Activated CD4-positive, alpha-beta memory T cell treated with anti-CD3 and anti-CD28 coated beads for 36 hours (primary cell): ENCODE measurements around the gene TGIF2. TPM values are rescaled to one million over a fixed set of nuclear protein-coding genes. Genes with fewer than 3 reads are reported as not detected.
"Not testable (repeated sequence)": the region's sequence is repeated elsewhere in the genome, so short reads cannot be mapped to it uniquely, and the experiment has no call there.

ENCODE experiments used
- CTCF ChIA-PET: fragments of 350-600 bp; sonication (Branson Sonifier 250); formaldehyde crosslinking; loops from one replicate; lab custom pipeline; 2021; ENCODE audit warnings: antibody characterized with exemption, inconsistent platforms; lab: Charles Lee
- POLR2A ChIA-PET: fragments of 350-600 bp; sonication (Branson Sonifier 250); formaldehyde crosslinking; loops from one replicate; lab custom pipeline; 2021; ENCODE audit warnings: antibody characterized with exemption; lab: Charles Lee
- DNase-seq: peaks from one replicate; pipeline ENCODE4 v3.0.0-alpha.2; 2020
- H3K27ac Mint-ChIP-seq: one replicate; pipeline ENCODE4 v1.8.0; 2021; ENCODE audit warnings: mixed read lengths
- H3K27me3 Mint-ChIP-seq: one replicate; pipeline ENCODE4 v1.8.0; 2021; ENCODE audit warnings: mixed read lengths
- H3K36me3 Mint-ChIP-seq: one replicate; pipeline ENCODE4 v1.8.0; 2021; ENCODE audit warnings: mixed read lengths
- H3K4me1 Mint-ChIP-seq: one replicate; pipeline ENCODE4 v1.8.0; 2021; ENCODE audit warnings: low read depth, mixed read lengths
- H3K4me3 Mint-ChIP-seq: one replicate; pipeline ENCODE4 v1.8.0; 2021; ENCODE audit warnings: mild to moderate bottlenecking, mixed read lengths
- H3K9me3 Mint-ChIP-seq: one replicate; pipeline ENCODE4 v1.8.0; 2021; ENCODE audit warnings: mixed read lengths
- intact Hi-C: fragments of 100-400 bp; cut with micrococcal nuclease; formaldehyde crosslinking; loops from one replicate; pipeline ENCODE4 v1.15.1; 2023
- total RNA-seq, 2 experiments: library from RNA; stranded (reverse); gene quantifications; one replicate each; pipeline ENCODE4 v1.2.3, GENCODE V29; 2021

The TGIF2 gene
- total RNA-seq, 2 experiments from 2014 or later = 39.7 to 43.0 TPM

DNA sequence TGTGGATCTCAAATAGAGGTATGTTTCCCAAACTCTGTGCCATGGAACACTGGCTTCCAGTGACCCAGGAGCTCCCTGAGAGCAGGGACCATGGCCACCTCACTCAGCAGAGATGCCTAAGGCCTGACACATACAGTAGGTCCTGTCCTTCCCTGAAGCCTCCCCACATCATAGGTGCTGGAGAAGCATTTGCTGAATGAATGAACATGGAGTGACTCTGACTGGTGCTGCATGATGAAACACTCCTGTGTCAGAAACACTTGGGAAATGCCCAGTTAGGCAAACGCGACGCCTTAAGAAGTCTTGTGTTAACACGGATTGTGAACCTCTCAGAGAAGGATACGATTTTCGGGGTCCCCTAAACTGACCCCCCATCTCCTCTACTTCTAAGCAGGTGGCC is 58.2 kb downstream of the TGIF2 start:
- DNase-seq = no peak
- POLR2A ChIA-PET = interaction anchor here (1.5 kb wide), 1 partner anchor 15 kb away, joined by 5 read pairs; the partner anchor contains the start of gene SLA2
- Mint-ChIP-seq H3K27ac (peak overlapping the region; percentile 52), H3K27me3 (no peaks in the 10 kb centered on the region), H3K9me3 (no peaks in the 10 kb centered on the region), H3K36me3 (peaks cover 48% of the 10 kb centered on the region), H3K4me3 (no peak overlapping the region), H3K4me1 (peaks cover 33% of the 10 kb centered on the region)
- intact Hi-C loops = loop anchor here (2.0 kb wide), 1 partner anchor 13 kb away; no protein-coding TSS in a partner anchor
- CTCF ChIA-PET = no interaction called here

- ChIA-PET POLR2A (interaction anchor here (1.5 kb wide), 1 partner anchor 14 kb away, joined by 5 read pairs; the partner anchor contains the start of gene SLA2), CTCF (interaction anchor here (1.0 kb wide), 1 partner anchor 26 kb away, joined by 3 read pairs; the partner anchor contains the start of gene RAB5IF)
- H3K9me3 Mint-ChIP-seq = no peaks in the 10 kb centered on the region
- H3K4me1 Mint-ChIP-seq = peaks cover 33% of the 10 kb centered on the region
- H3K27ac Mint-ChIP-seq = peak overlapping the region; percentile 52
- no peak overlapping the region for H3K4me3 Mint-ChIP-seq
- DNase-seq = no peak
- peaks cover 46% of the 10 kb centered on the region for H3K36me3 Mint-ChIP-seq
- intact Hi-C loops = no loop called here
- H3K27me3 Mint-ChIP-seq = no peaks in the 10 kb centered on the region
Measured at GRCh38 chr20:36632147-36632486, 58.7 kb downstream of the TGIF2 start.

GRCh38 chr20:36632487-36633284 is 59.3 kb downstream of the TGIF2 start:
- peak overlapping the region; percentile 52 for H3K27ac Mint-ChIP-seq
- H3K4me1 Mint-ChIP-seq = peaks cover 33% of the 10 kb centered on the region
- intact Hi-C loops = no loop called here
- no peaks in the 10 kb centered on the region for H3K9me3 Mint-ChIP-seq
- CTCF ChIA-PET = interaction anchor here (0.6 to 1.0 kb wide), 2 partner anchors 27 to 262 kb away, joined by 3 read pairs; partner anchors contain the start of gene RAB5IF
- POLR2A ChIA-PET = interaction anchor here (1.5 kb wide), 1 partner anchor 14 kb away, joined by 5 read pairs; the partner anchor contains the start of gene SLA2
- H3K36me3 Mint-ChIP-seq = peaks cover 44% of the 10 kb centered on the region
- H3K4me3 Mint-ChIP-seq = no peak overlapping the region
- DNase-seq = no peak
- no peaks in the 10 kb centered on the region for H3K27me3 Mint-ChIP-seq

DNA sequence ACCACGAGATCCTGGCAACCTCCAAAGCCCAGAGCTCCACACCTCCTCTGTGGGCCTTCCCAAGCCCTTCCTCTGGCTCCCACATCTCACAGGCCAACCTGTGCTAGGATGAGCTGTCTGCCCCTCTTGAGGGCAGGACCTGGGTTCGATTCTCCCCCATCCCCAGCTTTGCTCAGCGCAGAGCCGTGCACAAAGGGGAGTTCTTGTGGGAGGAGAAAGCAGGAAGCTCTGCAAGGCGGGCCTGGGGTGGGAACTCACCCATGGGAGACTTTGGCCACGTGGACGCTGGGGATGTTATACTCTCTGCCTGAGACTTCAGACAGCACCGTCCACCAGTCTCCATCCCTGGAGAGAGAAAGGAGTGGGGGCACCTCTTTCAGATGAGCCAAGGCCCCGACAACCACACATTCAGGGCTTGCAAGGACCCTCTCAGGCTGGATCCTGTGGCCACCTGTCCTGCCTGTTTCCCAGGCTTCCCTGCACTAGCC is 59.9 kb downstream of the TGIF2 start:
- H3K27ac Mint-ChIP-seq = peak overlapping the region; percentile 28
- CTCF ChIA-PET = interaction anchor here (0.6 to 1.0 kb wide), 2 partner anchors 27 to 263 kb away, joined by 3 read pairs; partner anchors contain the start of gene RAB5IF
- H3K36me3 Mint-ChIP-seq = peaks cover 40% of the 10 kb centered on the region
- H3K4me1 Mint-ChIP-seq = peaks cover 29% of the 10 kb centered on the region
- no peaks in the 10 kb centered on the region for H3K27me3 Mint-ChIP-seq
- no peak overlapping the region for H3K4me3 Mint-ChIP-seq
- DNase-seq = no peak
- POLR2A ChIA-PET = no interaction called here
- intact Hi-C loops = no loop called here
- no peaks in the 10 kb centered on the region for H3K9me3 Mint-ChIP-seq

- no peaks in the 10 kb centered on the region for H3K27me3 Mint-ChIP-seq
- DNase-seq = no peak
- CTCF ChIA-PET = no interaction called here
- POLR2A ChIA-PET = no interaction called here
- intact Hi-C loops = no loop called here
- peak overlapping the region; percentile 24 for H3K27ac Mint-ChIP-seq
- peaks cover 42% of the 10 kb centered on the region for H3K36me3 Mint-ChIP-seq
- no peak overlapping the region for H3K4me3 Mint-ChIP-seq
- H3K4me1 Mint-ChIP-seq = peaks cover 26% of the 10 kb centered on the region
- H3K9me3 Mint-ChIP-seq = no peaks in the 10 kb centered on the region
Measured at GRCh38 chr20:36634342-36634741, 60.9 kb downstream of the TGIF2 start.

- H3K4me1 Mint-ChIP-seq = peaks cover 29% of the 10 kb centered on the region
- DNase-seq, CTCF ChIA-PET, intact Hi-C loops, POLR2A ChIA-PET, H3K4me3 Mint-ChIP-seq, H3K27ac Mint-ChIP-seq, H3K9me3 Mint-ChIP-seq, H3K27me3 Mint-ChIP-seq: not testable (repeated sequence)
- H3K36me3 Mint-ChIP-seq = peaks cover 34% of the 10 kb centered on the region
Measured at GRCh38 chr20:36638876-36639400, 65.5 kb downstream of the TGIF2 start.

- H3K9me3 Mint-ChIP-seq = no peaks in the 10 kb centered on the region
- H3K4me1 Mint-ChIP-seq = peaks cover 41% of the 10 kb centered on the region
- H3K27me3 Mint-ChIP-seq = no peaks in the 10 kb centered on the region
- peaks cover 38% of the 10 kb centered on the region for H3K36me3 Mint-ChIP-seq
- no peak for DNase-seq
- ChIA-PET POLR2A (interaction anchor here (0.5 kb wide), 1 partner anchor 1491 kb away, joined by 3 read pairs; no protein-coding TSS in a partner anchor), CTCF (interaction anchor here (1.4 kb wide), 1 partner anchor 17 kb away, joined by 3 read pairs; no protein-coding TSS in a partner anchor)
- no peak overlapping the region for H3K4me3 Mint-ChIP-seq
- H3K27ac Mint-ChIP-seq = peak overlapping the region; percentile 100
- intact Hi-C loops = loop anchor here (5.0 kb wide), 2 partner anchors 91 to 131 kb away; partner anchors contain the start of gene DSN1
Measured at GRCh38 chr20:36641506-36641843, 68.1 kb downstream of the TGIF2 start.

DNA sequence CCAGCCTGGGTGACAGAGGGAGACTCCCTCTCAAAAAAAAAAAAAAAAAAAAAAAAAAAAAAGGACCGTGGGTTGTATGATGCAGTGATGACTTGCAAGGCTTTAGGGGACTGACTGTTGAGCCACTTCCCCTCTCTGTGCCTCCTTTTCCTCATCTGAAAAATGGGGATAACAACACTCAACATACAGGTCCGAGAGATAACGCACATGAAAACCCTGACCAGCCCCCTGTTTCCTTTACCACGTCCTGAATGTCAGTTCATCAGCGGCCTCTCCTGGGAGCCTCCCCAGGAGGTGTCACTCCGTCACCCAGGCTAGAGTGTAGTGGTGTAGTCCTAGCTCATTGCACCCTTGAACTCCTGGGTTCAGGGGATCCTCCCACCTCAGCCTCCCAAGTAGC is 68.7 kb downstream of the TGIF2 start:
- Mint-ChIP-seq H3K4me1 (peaks cover 46% of the 10 kb centered on the region), H3K36me3 (peaks cover 35% of the 10 kb centered on the region), H3K4me3 (no peak overlapping the region), H3K27me3 (no peaks in the 10 kb centered on the region), H3K9me3 (no peaks in the 10 kb centered on the region), H3K27ac (peak overlapping the region; percentile 100)
- CTCF ChIA-PET = interaction anchor here (1.4 kb wide), 1 partner anchor 16 kb away, joined by 3 read pairs; no protein-coding TSS in a partner anchor
- intact Hi-C loops = loop anchor here (5.0 kb wide), 2 partner anchors 90 to 130 kb away; partner anchors contain the start of gene DSN1
- POLR2A ChIA-PET = interaction anchor here (0.5 to 3.0 kb wide), 3 partner anchors 37 to 1492 kb away, joined by 3 to 12 read pairs (median 3); partner anchors contain the start of genes DSN1 and RAB5IF
- peak; percentile 15 for DNase-seq

Other genes with a start within 250 kb of the TGIF2 start
- under 1 TPM; 0.12 to 0.29 TPM for gene MYL9, start 32.1 kb upstream of the TGIF2 start, total RNA-seq
- gene RAB5IF, start 32.2 kb downstream of the TGIF2 start, total RNA-seq = 100 to 1,000 TPM; 113 to 114 TPM
- gene SLA2, start 72.6 kb downstream of the TGIF2 start, total RNA-seq = 10 to 100 TPM; 47.1 to 47.7 TPM
- 10 to 100 TPM; 29.9 to 33.1 TPM for gene NDRG3, start 172.5 kb downstream of the TGIF2 start, total RNA-seq
- gene DSN1, start 200.2 kb downstream of the TGIF2 start, total RNA-seq = 10 to 100 TPM; 25.9 to 30.1 TPM